HG02759 (cell line): ENCODE data around the gene PSIP1.
A peak's percentile ranks its signal among the peaks of the same experiment; 100 is the strongest.
"Not testable (repeated sequence)": the region's sequence is repeated elsewhere in the genome, so short reads cannot be mapped to it uniquely, and the experiment has no call there.

ENCODE experiments used
- ATAC-seq: cut with Tn5 transposase; IDR thresholded peaks from one replicate; pipeline ENCODE4 v1.9.1; 2021; ENCODE audit warnings: mild to moderate bottlenecking, moderate library complexity; ENCODE audit not compliant: unreplicated experiment

Gene PSIP1

DNA sequence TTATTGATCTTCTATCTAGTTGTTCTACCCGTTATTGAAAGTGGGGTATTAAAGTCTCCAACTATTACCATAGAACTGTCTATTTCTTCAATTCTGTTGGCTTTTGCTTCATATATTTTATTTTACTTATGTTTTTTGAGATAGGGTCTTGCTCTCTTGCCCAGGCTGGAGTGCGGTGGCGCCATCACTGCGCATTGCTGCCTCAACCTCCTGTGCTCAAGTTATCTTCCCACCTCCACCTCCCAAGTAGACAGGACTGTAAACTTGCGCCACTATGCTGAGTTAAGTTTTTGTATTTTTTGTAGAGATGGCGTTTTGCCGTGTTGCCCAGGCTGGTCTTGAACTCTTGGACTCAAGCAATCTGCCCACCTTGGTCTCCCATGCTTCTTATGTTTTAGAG is 71.9 kb downstream of the PSIP1 start:
- no peak for ATAC-seq

DNA sequence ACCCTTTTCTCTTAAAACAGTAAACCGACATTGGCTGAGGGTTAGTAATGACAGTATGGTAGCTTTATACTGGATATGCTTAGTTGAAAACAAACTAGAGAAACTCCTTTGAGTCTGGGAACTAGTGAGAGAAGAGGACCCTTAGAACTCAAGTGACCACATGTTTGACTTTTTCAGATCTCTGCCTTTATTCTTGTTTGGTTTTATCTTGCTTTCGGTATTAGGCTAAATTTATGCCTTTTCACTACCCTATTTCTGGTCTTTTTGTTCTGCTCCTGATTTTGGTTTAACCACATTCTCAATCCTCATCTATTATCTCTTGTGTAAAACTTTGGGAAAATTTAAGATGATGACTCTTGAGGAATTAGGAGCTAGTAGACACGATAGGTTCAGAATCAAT is 77.1 kb downstream of the PSIP1 start:
- no peak for ATAC-seq

DNA sequence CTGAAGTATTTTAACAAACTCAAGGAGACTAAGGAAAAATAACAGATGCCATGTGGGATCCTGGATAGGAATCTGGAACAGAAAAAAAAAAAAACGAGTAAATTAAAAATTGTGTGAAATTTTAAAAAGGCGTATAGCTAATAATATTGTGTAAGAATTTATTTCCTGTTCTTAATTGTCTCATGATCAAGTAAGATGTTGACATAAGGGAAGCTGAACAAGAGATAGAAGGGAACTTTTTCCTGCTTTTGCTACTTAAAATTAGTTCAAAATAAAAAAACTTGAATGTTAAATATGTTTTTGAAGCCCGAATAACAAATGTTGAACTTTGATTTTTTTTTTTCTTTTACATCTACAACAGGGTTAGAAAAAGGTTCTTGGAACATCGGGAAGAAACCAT is 77.6 kb downstream of the PSIP1 start:
- no peak for ATAC-seq

DNA sequence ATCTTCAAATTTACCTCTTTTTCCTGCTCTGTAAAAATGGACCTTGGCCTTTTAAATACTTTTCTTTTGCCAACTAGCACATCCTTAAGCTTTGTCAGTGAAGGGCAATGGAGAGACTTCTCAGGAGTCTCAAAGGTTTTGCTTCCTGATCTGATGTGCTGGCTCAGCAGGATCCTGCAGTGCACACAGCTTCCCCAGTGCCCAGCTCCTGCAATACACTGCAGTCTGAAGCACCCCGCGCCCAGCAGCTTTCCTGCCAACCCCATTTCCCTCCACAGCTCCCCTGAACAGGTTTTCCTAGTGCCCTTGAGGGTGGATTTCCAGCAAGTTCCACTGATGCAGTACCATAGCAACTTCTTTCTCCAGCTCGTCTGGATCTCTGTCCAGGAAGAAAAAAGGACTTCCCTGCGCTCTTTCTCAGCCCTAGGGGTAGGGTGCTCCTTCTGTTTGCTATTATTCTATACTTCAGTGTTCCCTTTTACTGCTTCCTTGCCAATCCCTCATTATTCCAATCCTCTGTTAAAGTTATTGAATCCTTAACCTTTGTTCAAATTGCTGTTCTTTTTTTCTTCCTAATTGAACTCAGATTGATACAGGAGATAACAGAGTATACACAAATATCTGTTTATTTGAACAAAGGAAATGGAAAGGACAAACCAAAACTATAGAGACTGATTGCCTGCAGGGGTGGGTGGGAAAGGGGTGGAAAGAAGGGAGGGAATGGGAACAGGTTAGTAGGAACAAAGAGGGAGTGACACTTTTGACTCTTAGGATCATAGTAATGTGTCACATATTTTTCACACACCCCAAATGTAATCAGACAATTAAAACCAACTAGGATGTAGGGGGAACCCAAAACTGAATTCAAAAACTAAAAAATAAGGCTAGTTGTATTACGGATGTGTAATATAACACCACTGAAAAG is 79.6 kb downstream of the PSIP1 start:
- no peak for ATAC-seq

DNA sequence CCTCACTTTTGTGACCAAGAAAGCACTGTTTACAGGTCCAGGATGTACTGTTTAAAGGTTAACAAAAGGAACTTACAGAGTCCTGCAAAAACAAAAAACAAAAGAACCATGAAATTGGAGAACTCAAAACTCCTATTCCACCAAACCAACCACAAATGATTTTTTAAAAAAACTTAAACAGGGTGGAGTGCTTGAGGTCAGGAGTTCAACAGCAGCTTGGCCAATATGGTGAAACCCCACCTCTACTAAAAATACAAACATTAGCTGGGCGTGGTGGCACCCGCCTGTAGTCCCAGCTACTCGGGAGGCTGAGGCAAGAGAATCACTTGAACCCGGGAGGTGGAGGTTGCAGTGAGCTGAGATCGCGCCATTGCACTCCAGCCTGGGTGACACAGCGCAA is 83.1 kb downstream of the PSIP1 start:
- not testable (repeated sequence) for ATAC-seq

DNA sequence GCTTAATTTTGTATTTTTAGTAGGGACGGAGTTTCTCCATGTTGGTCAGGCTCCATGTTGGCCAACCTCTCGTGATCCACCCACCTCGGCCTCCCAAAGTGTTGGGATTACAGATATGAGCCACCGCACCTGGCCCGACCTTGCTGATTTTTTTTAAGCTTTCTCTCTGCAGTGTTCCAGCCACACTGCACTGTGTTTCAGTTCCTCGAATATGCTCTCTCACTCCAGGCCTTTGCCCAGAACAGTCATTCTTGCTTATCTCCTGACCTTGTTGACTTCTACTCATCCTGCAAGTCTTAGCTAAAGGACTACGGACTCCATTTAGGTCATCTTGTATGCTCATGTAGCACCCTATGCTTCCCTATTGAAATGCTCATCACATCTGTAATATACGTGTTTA is 84.8 kb downstream of the PSIP1 start:
- peak; percentile 35 for ATAC-seq

DNA sequence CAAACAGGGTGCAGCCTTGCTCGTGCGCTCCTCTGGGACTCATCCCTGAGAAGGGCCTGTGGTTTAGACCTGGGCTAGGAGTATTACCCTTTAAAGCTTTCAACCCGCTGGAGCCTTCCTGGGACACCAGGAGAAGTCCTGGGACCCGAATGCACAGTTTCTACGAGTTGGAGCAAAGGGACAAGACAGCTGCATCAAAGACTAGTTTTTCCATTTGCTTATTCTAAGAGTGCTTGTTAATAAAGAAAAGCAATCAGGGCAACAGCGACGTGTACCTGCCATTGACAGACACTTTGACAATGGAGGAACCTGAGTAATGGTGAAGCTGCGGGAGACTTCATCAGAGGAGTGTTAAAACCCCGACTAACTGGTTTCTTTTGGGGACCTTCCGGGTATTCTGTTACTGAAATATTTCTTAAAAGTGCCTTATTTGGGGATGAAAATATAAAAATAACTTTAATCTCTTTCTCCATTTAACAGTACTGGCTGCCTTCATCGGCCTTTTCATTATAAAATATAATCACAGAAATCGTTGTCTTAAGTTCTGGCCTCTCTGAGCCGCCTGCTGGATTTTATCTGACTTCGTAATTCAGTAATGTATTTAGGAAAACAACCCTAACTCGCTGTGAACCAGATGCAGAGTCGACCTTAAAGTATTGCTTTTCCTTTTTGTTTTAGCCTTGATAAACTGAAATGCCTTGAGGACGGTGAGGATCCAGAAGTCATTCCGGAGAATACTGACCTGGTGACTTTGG is 87.4 kb downstream of the PSIP1 start:
- ATAC-seq: no peak

DNA sequence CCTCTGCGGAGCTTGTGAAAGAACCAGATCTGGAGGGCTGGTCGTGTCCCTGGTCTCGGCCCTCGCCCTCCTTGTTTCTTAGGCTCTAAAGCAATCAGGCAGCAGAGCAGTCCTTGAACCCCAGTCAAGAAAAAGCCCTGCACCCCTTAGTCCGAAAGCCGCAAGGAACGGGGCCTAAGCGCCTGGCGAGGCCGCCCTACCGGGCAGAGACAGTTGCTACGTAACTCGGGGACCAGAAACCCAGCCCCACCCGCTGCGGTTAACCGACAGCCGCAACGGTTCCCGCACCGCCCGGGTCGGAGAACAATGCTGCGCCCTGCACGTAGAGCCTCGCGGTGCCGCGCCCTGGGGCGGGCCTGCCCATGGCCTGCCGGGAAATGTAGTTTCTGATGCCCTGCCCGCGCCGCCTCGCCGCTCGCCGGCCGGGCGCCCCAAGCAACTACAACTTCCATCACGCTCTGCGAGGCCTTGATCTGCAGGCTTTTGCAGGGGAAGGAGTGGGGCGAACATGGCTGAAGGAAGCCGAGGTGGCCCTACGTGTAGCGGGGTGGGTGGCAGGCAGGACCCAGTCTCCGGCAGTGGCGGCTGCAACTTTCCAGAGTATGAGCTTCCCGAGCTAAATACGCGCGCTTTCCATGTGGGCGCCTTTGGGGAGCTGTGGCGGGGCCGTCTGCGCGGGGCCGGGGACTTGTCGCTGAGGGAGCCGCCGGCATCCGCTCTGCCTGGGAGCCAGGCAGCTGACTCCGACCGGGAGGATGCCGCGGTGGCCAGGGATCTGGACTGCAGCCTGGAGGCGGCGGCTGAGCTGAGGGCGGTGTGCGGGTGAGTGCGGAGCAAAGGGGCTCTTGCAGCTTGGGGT is 88.2 kb downstream of the PSIP1 start, which contains the start of gene SNAPC3:
TSS of gene SNAPC3 (plus strand) at position 505 of the 859 bp plus-strand sequence. CDS start at position 509, 4 bp downstream.
- ATAC-seq: peak; percentile 97

DNA sequence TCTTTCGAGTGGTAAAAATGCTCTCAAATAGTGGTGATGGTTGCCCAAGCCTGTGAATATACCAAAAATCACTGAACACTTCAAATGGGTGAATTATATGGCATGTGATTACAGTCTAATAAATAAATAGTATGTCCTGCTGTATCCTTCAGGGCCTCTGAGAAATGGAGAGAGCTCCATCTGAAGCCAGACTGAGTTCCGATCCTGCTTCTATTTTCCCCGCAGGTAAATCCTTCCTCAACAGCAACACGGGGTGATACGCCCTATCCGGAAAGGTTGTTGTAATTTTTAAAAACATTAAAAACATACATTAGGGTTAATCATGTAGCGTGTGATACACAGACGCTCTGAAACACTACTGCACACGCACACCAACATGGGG is 88.8 kb downstream of the PSIP1 start:
- no peak for ATAC-seq

DNA sequence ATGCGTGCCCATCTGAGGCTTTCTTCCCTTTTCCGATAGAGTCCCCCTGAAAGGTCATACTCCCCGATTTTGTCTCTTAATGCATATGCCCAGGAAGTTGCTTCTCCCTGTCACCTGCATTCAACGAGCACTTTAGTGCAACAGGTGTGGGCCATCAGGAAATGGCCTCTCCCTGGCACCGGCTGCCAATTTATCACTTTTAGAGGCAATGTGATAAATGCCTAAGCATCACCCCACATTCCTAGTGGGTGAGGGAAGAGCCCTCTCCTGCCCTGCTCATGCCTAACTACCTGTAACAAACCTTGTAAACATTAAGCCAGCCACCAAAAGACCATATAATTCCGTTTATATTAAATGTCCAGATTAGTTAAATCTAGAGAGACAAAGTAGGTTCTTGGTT is 89.2 kb downstream of the PSIP1 start:
- no peak for ATAC-seq

DNA sequence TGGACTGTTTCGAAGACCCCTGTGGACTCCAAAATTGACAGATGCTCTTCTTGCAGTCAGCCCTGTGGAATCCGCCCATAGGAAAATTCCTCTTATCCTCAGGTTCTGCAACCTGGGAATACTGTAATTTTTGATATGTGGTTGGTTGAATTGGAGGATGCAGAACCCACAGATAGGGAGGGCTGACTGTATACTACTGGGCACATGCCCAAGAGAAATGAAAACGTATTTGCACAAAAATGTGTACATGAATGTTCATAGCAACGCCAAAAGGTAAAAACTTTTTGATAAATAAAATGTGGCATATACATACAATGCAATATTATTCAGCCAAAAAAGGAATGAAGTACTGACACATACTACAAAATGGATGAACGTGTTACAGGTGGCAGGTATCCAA is 90.0 kb downstream of the PSIP1 start:
- ATAC-seq: no peak

DNA sequence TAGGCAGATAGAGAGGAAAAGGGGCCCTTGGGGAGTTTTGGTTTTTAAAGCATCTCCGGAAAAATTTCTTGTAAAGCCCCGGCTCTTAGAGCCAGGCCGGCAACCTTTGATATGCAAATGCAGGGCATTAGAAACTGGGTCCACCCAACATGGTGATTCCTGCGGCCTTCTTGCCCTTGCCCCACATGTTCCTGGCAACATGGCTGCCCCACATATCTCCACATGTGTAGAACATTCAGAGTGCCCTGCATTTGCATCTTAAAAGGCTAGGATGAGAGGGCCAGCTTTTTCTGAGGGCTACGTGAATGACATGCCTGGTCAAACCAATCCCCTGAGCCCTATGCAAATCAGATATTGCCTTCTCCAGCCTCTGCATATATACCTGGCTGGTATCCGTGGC is 93.1 kb downstream of the PSIP1 start:
- no peak for ATAC-seq

DNA sequence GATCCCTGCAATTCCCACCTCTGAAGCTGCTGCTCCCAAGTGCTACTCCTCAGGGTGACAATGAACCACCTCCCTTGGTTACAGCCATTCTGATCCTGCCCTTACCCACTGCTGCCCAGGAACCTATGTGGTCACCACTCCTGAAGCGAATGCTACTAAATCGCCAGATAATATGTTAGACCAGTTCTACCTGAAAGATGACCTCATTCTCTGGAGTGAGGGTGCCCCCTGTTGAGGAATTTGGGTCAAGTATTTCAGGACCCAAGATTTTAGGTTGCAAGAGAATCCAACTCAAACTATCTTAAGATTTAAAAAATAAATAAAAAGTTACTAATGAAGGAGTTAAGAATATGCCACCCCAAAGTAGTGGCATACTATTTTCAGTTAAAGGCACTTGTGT is 93.9 kb downstream of the PSIP1 start:
- ATAC-seq: no peak
